A549 (cell line): ENCODE measurements around the gene CEBPG. TPM values are rescaled to one million over a fixed set of nuclear protein-coding genes. Genes with fewer than 3 reads are reported as not detected.

ENCODE experiments used
- ATAC-seq, 2 experiments: fragments of 200-7000 bp in 1 of 2; fragments of >200 bp in 1 of 2; cut with Nextera tagmentation in 1 of 2; cut with Tn5 transposase in 1 of 2; 3 replicates each; pipeline versions ENCODE4 v1.8.0 to v1.9.1; 2018 to 2020; ENCODE audit warnings: mild to moderate bottlenecking in 1 of 2, moderate library complexity in 1 of 2
- CTCF ChIA-PET: fragments of 300-600 bp; sonication (Branson Sonifier 250); formaldehyde crosslinking; extraction: SDS; loops from one replicate; lab custom pipeline; 2021; ENCODE audit warnings: antibody characterized with exemption, inconsistent platforms; lab: Yijun Ruan, JAX
- POLR2A ChIA-PET: fragments of 350-600 bp; formaldehyde crosslinking; extraction: SDS; loops from one replicate; lab custom pipeline; 2021; ENCODE audit warnings: antibody characterized with exemption, inconsistent platforms; lab: Yijun Ruan, JAX
- DNase-seq, 2 experiments: peaks; one replicate each; pipeline versions ENCODE4 v3.0.0 to v3.0.0-alpha.2; 2011 to 2016; ENCODE audit warnings: low read depth in 1 of 2, low spot score in 1 of 2
- FAIRE-seq: peaks from 2 replicates; lab custom pipeline; 2011; peaks lifted over from hg19 to GRCh38; lab: Jason Lieb, UNC
- H3K27ac ChIP-seq, 2 experiments: fragments of >200 bp; sonication (Bioruptor Twin); formaldehyde crosslinking; 3 replicates each; pipeline ENCODE4 v1.5.1; 2016 to 2017
- H3K4me1 ChIP-seq: fragments of >200 bp; sonication (Bioruptor Twin); formaldehyde crosslinking; 3 replicates; pipeline ENCODE4 v1.6.1; 2016
- H3K4me2 ChIP-seq: fragments of >200 bp; sonication (Bioruptor Twin); formaldehyde crosslinking; 3 replicates; pipeline ENCODE4 v1.6.1; 2016
- H3K4me3 ChIP-seq: fragments of >200 bp; sonication (Bioruptor Twin); formaldehyde crosslinking; 3 replicates; pipeline ENCODE4 v1.5.1; 2016
- H3K9me3 ChIP-seq: fragments of >200 bp; sonication (Bioruptor Twin); formaldehyde crosslinking; 3 replicates; pipeline ENCODE4 v1.6.1; 2016
- CBX2 ChIP-seq: fragments of 200-600 bp; sonication (generic); IDR thresholded peaks from 2 replicates; pipeline ENCODE4 v1.6.1; 2016; ENCODE audit warnings: low read depth, mild to moderate bottlenecking, borderline replicate concordance
- FOSB ChIP-seq: fragments of 250-450 bp; sonication (Bioruptor Pico); IDR thresholded peaks from 2 replicates; pipeline ENCODE4 v1.5.0; 2020; ENCODE audit warnings: mild to moderate bottlenecking, moderate library complexity
- FOSL2 ChIP-seq, 2 experiments: fragments of 450-650 bp in 1 of 2; fragments of >200 bp in 1 of 2; sonication (Bioruptor Twin) in 1 of 2; formaldehyde crosslinking; IDR thresholded peaks; 2 replicates each; pipeline versions ENCODE4 v1.5.0 to v1.6.1; 2016 to 2020; ENCODE audit warnings: mild to moderate bottlenecking in 1 of 2, moderate library complexity in 1 of 2
- GATA3 ChIP-seq: IDR thresholded peaks from 2 replicates; pipeline ENCODE4 v1.6.1; 2012; ENCODE audit warnings: borderline replicate concordance
- HOXA7 ChIP-seq: fragments of 250-450 bp; sonication (Bioruptor Pico); IDR thresholded peaks from 2 replicates; pipeline ENCODE4 v1.5.0; 2020; ENCODE audit warnings: mild to moderate bottlenecking, moderate library complexity
- JUN ChIP-seq, 2 experiments: fragments of >200 bp; sonication (Bioruptor Twin); formaldehyde crosslinking; IDR thresholded peaks; 2 replicates in 1 of 2; 3 replicates in 1 of 2; pipeline ENCODE4 v1.6.1; 2016 to 2017
- MAFK ChIP-seq: fragments of 450-650 bp; IDR thresholded peaks from 2 replicates; pipeline ENCODE4 v1.6.1; 2014; ENCODE audit not compliant: partially characterized antibody
- MAZ ChIP-seq: fragments of 150-350 bp; IDR thresholded peaks from 2 replicates; pipeline ENCODE4 v1.6.1; 2014; ENCODE audit warnings: antibody characterized with exemption, low read depth, low read length, borderline replicate concordance
- MYC ChIP-seq: IDR thresholded peaks from 2 replicates; pipeline ENCODE4 v1.6.1; 2012; ENCODE audit warnings: mild to moderate bottlenecking, inconsistent platforms, low read length, improper control_type of control experiment, borderline replicate concordance
- NPAS2 ChIP-seq: fragments of 250-450 bp; sonication (Bioruptor Pico); IDR thresholded peaks from 2 replicates; pipeline ENCODE4 v1.8.0; 2022; ENCODE audit warnings: mild to moderate bottlenecking, moderate library complexity, borderline replicate concordance
- POLR2AphosphoS2 ChIP-seq: conservative IDR thresholded peaks from 2 replicates; pipeline ENCODE4 v1.6.1; 2012; ENCODE audit warnings: low read length, improper control_type of control experiment, inconsistent platforms
- SREBF2 ChIP-seq: fragments of 450-650 bp; IDR thresholded peaks from 2 replicates; pipeline ENCODE4 v1.6.1; 2014; ENCODE audit warnings: mild to moderate bottlenecking, moderate library complexity
- TFCP2L1 ChIP-seq: fragments of 250-450 bp; sonication (Bioruptor Pico); IDR thresholded peaks from 2 replicates; pipeline ENCODE4 v1.5.0; 2021; ENCODE audit warnings: mild to moderate bottlenecking
- ZC3H11A ChIP-seq: fragments of 450-650 bp; IDR thresholded peaks from 2 replicates; pipeline ENCODE4 v1.6.1; 2014; ENCODE audit warnings: antibody characterized with exemption, mild to moderate bottlenecking
- WGBS: methylation state at CpG from one replicate; pipeline ENCODE4 v1.1.6; 2017; ENCODE audit errors: missing lambda C conversion rate; 5-methylcytosine and 5-hydroxymethylcytosine counted together
- polyA plus RNA-seq, 4 experiments: library from polyadenylated mRNA; depleted of rRNA in 3 of 4; stranded (reverse); fragments of >200 nt; fragmentation: RNase III in 1 of 4; extraction: RNeasy Plus Mini Kit Qiagen cat#74134 plus additional on column Dnase treatment in 1 of 4; gene quantifications; 2 replicates in 3 of 4; 3 replicates in 1 of 4; pipeline ENCODE4 v1.2.3, GENCODE V29; 2011 to 2017
- TF ChIP-seq, protein P1 (sequence below): fragments of 450-650 bp; IDR thresholded peaks from 2 replicates; pipeline ENCODE4 v1.6.1; 2014; ENCODE audit warnings: antibody characterized with exemption
- TF ChIP-seq, protein P2 (sequence below): fragments of >200 bp; sonication (Bioruptor Twin); formaldehyde crosslinking; IDR thresholded peaks from 3 replicates; pipeline ENCODE4 v1.5.1; 2016
- TF ChIP-seq, protein P3 (sequence below): IDR thresholded peaks from 2 replicates; pipeline ENCODE4 v1.6.1; 2012
- TF ChIP-seq, protein P4 (sequence below): fragments of 200-600 bp; sonication (generic); IDR thresholded peaks from 2 replicates; pipeline ENCODE4 v1.6.1; 2016; ENCODE audit warnings: antibody characterized with exemption, mild to moderate bottlenecking, moderate library complexity

CEBPG gene
- polyA plus RNA-seq, 2 of the 4 experiments (the other 2 are of a cell fraction) = 34.3 to 138 TPM

DNA sequence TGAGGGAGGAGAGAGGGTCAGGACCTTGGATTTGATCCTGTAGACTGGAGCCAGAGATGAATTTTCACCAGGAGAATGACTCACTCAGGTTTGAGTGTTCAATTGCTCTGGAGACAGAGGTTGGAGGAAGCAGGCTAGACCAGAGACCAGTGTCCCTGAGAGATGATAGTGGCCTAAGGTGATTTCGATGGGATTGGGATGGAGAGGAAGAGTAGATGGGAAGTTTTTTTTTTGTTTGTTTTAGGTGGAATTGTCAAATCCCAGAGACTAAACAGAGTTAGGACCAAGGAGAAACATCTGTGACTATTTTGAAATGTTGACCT lies 2.3 kb downstream of the CEBPG start:
- H3K4me1 ChIP-seq = peaks cover 37% of the 10 kb centered on the region
- peak overlapping the region; percentile 92 to 95 for H3K27ac ChIP-seq
- 63% methylated on average over 1 of the region's 1 CpG for WGBS
- POLR2A ChIA-PET = interaction anchor here (0.6 to 3.3 kb wide), 6 partner anchors 10 to 190 kb away, joined by 3 to 51 read pairs (median 5); partner anchors contain the start of gene CEBPA
- TF ChIP-seq FOSL2 (IDR thresholded peaks at IDR 0.05) (no peak), FOSL2 (CRISPR knock-in tag; IDR thresholded peaks at IDR 0.05) (peak; percentile 39), FOSB (CRISPR knock-in tag) (no peak), JUN (IDR thresholded peaks at IDR 0.05) (0 out of 5 replicates have a peak, but pooled peaks of 1 of the 2 experiments have one; percentile 15)
- TF ChIP-seq, all 56 proteins: peak for 2
- Histone ChIP-seq H3K9me3 (no peaks in the 10 kb centered on the region), H3K4me2 (peak overlapping the region; percentile 79), H3K4me3 (peak overlapping the region; percentile 65; the same call in 2 of the 3 replicates)
- ATAC-seq (no peak), DNase-seq (no peak), FAIRE-seq (peak; percentile 79)
- CTCF ChIA-PET = interaction anchor here (0.5 to 36.3 kb wide), 14 partner anchors 9 to 686 kb away, joined by 3 to 881 read pairs (median 24); partner anchors contain the start of gene CEBPA

DNA sequence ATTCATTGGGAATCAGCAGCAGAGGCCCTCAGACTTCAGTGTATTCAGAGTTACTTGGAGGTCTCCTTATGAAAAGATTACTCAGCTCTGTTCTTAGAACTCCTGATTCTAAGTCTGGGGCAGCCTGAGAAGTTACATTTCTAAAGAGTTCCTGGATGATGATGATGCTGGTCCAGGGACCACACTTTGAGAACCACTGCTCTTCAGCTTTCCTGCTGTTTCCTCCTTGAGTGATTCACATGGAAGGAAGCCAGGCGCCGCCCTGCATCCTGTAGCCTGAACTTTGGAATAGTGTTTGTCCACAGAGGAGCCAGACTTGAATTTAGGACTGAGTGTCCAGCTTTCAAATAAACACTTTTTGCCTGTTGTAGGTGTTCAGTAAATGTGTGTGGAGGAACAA lies 2.9 kb downstream of the CEBPG start:
- ATAC-seq (peak in 1 of 2 experiments; percentile 40; a peak in 3 of 6 replicates), FAIRE-seq (peak; percentile 99), DNase-seq (peak; percentile 81 to 86)
- H3K4me1 ChIP-seq = peaks cover 37% of the 10 kb centered on the region
- POLR2A ChIA-PET = interaction anchor here (0.6 to 3.3 kb wide), 7 partner anchors 10 to 191 kb away, joined by 3 to 51 read pairs (median 4); partner anchors contain the start of gene CEBPA
- 9% methylated on average over 2 of the region's 2 CpGs for WGBS
- H3K4me3 ChIP-seq = peak overlapping the region; percentile 65; the same call in 2 of the 3 replicates
- H3K27ac ChIP-seq = peak overlapping the region; percentile 92 to 95
- H3K4me2 ChIP-seq = peak overlapping the region; percentile 79
- CTCF ChIA-PET = interaction anchor here (0.6 to 36.3 kb wide), 16 partner anchors 9 to 622 kb away, joined by 3 to 881 read pairs (median 3); partner anchors contain the start of gene CEBPA
- no peak for TF ChIP-seq TFCP2L1 (CRISPR knock-in tag)
- TF ChIP-seq CBX2 = no peak
- peak; percentile 24; the same call in 1 of the 2 replicates for TF ChIP-seq FOSL2 (IDR thresholded peaks at IDR 0.05)
- peak; percentile 76 for TF ChIP-seq FOSL2 (CRISPR knock-in tag; IDR thresholded peaks at IDR 0.05)
- TF ChIP-seq HOXA7 (CRISPR knock-in tag) = peak; percentile 68; the same call in 1 of the 2 replicates
- no peak for TF ChIP-seq SREBF2
- TF ChIP-seq, protein P1, sequence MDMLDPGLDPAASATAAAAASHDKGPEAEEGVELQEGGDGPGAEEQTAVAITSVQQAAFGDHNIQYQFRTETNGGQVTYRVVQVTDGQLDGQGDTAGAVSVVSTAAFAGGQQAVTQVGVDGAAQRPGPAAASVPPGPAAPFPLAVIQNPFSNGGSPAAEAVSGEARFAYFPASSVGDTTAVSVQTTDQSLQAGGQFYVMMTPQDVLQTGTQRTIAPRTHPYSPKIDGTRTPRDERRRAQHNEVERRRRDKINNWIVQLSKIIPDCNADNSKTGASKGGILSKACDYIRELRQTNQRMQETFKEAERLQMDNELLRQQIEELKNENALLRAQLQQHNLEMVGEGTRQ = no peak
- no peak for TF ChIP-seq GATA3
- TF ChIP-seq, protein P2, sequence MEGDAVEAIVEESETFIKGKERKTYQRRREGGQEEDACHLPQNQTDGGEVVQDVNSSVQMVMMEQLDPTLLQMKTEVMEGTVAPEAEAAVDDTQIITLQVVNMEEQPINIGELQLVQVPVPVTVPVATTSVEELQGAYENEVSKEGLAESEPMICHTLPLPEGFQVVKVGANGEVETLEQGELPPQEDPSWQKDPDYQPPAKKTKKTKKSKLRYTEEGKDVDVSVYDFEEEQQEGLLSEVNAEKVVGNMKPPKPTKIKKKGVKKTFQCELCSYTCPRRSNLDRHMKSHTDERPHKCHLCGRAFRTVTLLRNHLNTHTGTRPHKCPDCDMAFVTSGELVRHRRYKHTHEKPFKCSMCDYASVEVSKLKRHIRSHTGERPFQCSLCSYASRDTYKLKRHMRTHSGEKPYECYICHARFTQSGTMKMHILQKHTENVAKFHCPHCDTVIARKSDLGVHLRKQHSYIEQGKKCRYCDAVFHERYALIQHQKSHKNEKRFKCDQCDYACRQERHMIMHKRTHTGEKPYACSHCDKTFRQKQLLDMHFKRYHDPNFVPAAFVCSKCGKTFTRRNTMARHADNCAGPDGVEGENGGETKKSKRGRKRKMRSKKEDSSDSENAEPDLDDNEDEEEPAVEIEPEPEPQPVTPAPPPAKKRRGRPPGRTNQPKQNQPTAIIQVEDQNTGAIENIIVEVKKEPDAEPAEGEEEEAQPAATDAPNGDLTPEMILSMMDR = no peak
- peak in 1 of 2 experiments; percentile 58; a peak in 2 of 5 replicates for TF ChIP-seq JUN (IDR thresholded peaks at IDR 0.05)
- no peak for TF ChIP-seq MAZ
- TF ChIP-seq, protein P3, sequence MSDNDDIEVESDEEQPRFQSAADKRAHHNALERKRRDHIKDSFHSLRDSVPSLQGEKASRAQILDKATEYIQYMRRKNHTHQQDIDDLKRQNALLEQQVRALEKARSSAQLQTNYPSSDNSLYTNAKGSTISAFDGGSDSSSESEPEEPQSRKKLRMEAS = peak; percentile 26; the same call in 1 of the 2 replicates
- no peak for TF ChIP-seq MAFK
- no peak for TF ChIP-seq POLR2AphosphoS2
- TF ChIP-seq MYC = no peak
- no peak for TF ChIP-seq ZC3H11A
- no peak for TF ChIP-seq NPAS2
- TF ChIP-seq, protein P4, sequence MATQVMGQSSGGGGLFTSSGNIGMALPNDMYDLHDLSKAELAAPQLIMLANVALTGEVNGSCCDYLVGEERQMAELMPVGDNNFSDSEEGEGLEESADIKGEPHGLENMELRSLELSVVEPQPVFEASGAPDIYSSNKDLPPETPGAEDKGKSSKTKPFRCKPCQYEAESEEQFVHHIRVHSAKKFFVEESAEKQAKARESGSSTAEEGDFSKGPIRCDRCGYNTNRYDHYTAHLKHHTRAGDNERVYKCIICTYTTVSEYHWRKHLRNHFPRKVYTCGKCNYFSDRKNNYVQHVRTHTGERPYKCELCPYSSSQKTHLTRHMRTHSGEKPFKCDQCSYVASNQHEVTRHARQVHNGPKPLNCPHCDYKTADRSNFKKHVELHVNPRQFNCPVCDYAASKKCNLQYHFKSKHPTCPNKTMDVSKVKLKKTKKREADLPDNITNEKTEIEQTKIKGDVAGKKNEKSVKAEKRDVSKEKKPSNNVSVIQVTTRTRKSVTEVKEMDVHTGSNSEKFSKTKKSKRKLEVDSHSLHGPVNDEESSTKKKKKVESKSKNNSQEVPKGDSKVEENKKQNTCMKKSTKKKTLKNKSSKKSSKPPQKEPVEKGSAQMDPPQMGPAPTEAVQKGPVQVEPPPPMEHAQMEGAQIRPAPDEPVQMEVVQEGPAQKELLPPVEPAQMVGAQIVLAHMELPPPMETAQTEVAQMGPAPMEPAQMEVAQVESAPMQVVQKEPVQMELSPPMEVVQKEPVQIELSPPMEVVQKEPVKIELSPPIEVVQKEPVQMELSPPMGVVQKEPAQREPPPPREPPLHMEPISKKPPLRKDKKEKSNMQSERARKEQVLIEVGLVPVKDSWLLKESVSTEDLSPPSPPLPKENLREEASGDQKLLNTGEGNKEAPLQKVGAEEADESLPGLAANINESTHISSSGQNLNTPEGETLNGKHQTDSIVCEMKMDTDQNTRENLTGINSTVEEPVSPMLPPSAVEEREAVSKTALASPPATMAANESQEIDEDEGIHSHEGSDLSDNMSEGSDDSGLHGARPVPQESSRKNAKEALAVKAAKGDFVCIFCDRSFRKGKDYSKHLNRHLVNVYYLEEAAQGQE = no peak
- TF ChIP-seq, all 56 proteins: peak for 4
- no peaks in the 10 kb centered on the region for H3K9me3 ChIP-seq
